MM.1S (cell line): ENCODE measurements around the gene HAGHL.

ENCODE experiments used
- CTCF ChIP-seq: fragments of 300-600 bp; sonication (generic); IDR thresholded peaks from 2 replicates; pipeline ENCODE4 v1.5.1; 2016; ENCODE audit warnings: antibody characterized with exemption, low read length, mixed read lengths
- EZH2 ChIP-seq: fragments of 300-600 bp; sonication (generic); optimal IDR thresholded peaks from 2 replicates; pipeline ENCODE3; 2017; ENCODE audit warnings: low read depth, mild to moderate bottlenecking, antibody characterized with exemption, low read length, mixed read lengths

- TF ChIP-seq EZH2, result no peak
- TF ChIP-seq CTCF, result no peak
These were observed 11.3 kb upstream of the HAGHL start for GRCh38 chr16:715477-716199.
